WTC11 (cell line): ENCODE measurements around the gene FANCD2. TPM values are rescaled to one million over a fixed set of nuclear protein-coding genes. Genes with fewer than 3 reads are reported as not detected.
"Not testable (repeated sequence)": the region's sequence is repeated elsewhere in the genome, so short reads cannot be mapped to it uniquely, and the experiment has no call there.

Experiments
- ATAC-seq: fragments of 200-7000 bp; cut with Tn5 transposase; 2 replicates; pipeline ENCODE4 v1.10.0; 2021; ENCODE audit warnings: mild to moderate bottlenecking, moderate library complexity
- CTCF ChIA-PET: fragments of 300-600 bp; sonication (Branson Sonifier 250); formaldehyde crosslinking; loops from one replicate; lab custom pipeline; 2021; ENCODE audit warnings: antibody characterized with exemption; lab: Charles Lee
- POLR2A ChIA-PET: fragments of 350-600 bp; sonication (Branson Sonifier 250); formaldehyde crosslinking; loops from one replicate; lab custom pipeline; 2021; ENCODE audit warnings: antibody characterized with exemption; lab: Charles Lee
- DNase-seq: peaks from one replicate; pipeline ENCODE4 v3.0.0; 2021; ENCODE audit warnings: low spot score
- H3K27ac Mint-ChIP-seq: 2 replicates; pipeline ENCODE4 v1.8.0; 2021; ENCODE audit warnings: mixed read lengths
- H3K27me3 Mint-ChIP-seq: 2 replicates; pipeline ENCODE4 v1.8.0; 2021; ENCODE audit warnings: low read depth, mild to moderate bottlenecking, moderate library complexity, mixed read lengths
- H3K36me3 Mint-ChIP-seq: 2 replicates; pipeline ENCODE4 v1.8.0; 2021; ENCODE audit warnings: mixed read lengths
- H3K4me1 Mint-ChIP-seq: 2 replicates; pipeline ENCODE4 v1.8.0; 2022; ENCODE audit warnings: mixed read lengths
- H3K4me3 Mint-ChIP-seq: 2 replicates; pipeline ENCODE4 v1.8.0; 2021; ENCODE audit warnings: mild to moderate bottlenecking, moderate library complexity, mixed read lengths
- H3K9me3 Mint-ChIP-seq: 2 replicates; pipeline ENCODE4 v1.8.0; 2021; ENCODE audit warnings: mixed read lengths
- ATF3 ChIP-seq: sonication (generic); formaldehyde crosslinking; conservative IDR thresholded peaks from 2 replicates; pipeline ENCODE4 v1.8.1; 2022; ENCODE audit warnings: mild to moderate bottlenecking, missing genetic modification reagents
- ATF6 ChIP-seq: sonication (generic); formaldehyde crosslinking; IDR thresholded peaks from 2 replicates; pipeline ENCODE4 v1.8.1; 2023; ENCODE audit warnings: mild to moderate bottlenecking, missing genetic modification reagents
- E2F4 ChIP-seq: sonication (generic); formaldehyde crosslinking; IDR thresholded peaks from 2 replicates; pipeline ENCODE4 v1.8.1; 2022; ENCODE audit warnings: low read depth, mild to moderate bottlenecking, moderate library complexity, missing genetic modification reagents, borderline replicate concordance
- ELF4 ChIP-seq: sonication (generic); formaldehyde crosslinking; IDR thresholded peaks from 2 replicates; pipeline ENCODE4 v1.8.1; 2022; ENCODE audit warnings: low read depth, mild to moderate bottlenecking, moderate library complexity, missing genetic modification reagents
- ETV6 ChIP-seq: sonication (generic); formaldehyde crosslinking; IDR thresholded peaks from 2 replicates; pipeline ENCODE4 v1.8.1; 2022; ENCODE audit warnings: mild to moderate bottlenecking, missing genetic modification reagents
- FOXJ3 ChIP-seq: sonication (generic); formaldehyde crosslinking; IDR thresholded peaks from 2 replicates; pipeline ENCODE4 v1.9.0; 2021; ENCODE audit warnings: missing genetic modification reagents, mild to moderate bottlenecking, borderline replicate concordance
- GABPB1 ChIP-seq: sonication (generic); formaldehyde crosslinking; IDR thresholded peaks from 2 replicates; pipeline ENCODE4 v1.8.1; 2023; ENCODE audit warnings: mild to moderate bottlenecking, missing genetic modification reagents
- IRF1 ChIP-seq: sonication (generic); formaldehyde crosslinking; IDR thresholded peaks from 2 replicates; pipeline ENCODE4 v1.8.0; 2023; ENCODE audit warnings: missing genetic modification reagents
- MYBL2 ChIP-seq: sonication (generic); formaldehyde crosslinking; IDR thresholded peaks from 2 replicates; pipeline ENCODE4 v1.8.1; 2023; ENCODE audit warnings: mild to moderate bottlenecking, moderate library complexity, missing genetic modification reagents
- NFE2L1 ChIP-seq: sonication (generic); formaldehyde crosslinking; IDR thresholded peaks from 2 replicates; pipeline ENCODE4 v1.8.1; 2023; ENCODE audit warnings: missing genetic modification reagents
- SMAD3 ChIP-seq: sonication (generic); formaldehyde crosslinking; IDR thresholded peaks from 2 replicates; pipeline ENCODE4 v1.8.0; 2022; ENCODE audit warnings: missing genetic modification reagents, mild to moderate bottlenecking, borderline replicate concordance
- TEAD4 ChIP-seq: sonication (generic); formaldehyde crosslinking; IDR thresholded peaks from 2 replicates; pipeline ENCODE4 v1.8.0; 2022; ENCODE audit warnings: mild to moderate bottlenecking, missing genetic modification reagents
- USF1 ChIP-seq: sonication (generic); formaldehyde crosslinking; IDR thresholded peaks from 2 replicates; pipeline ENCODE4 v1.8.0; 2022; ENCODE audit warnings: mild to moderate bottlenecking, missing genetic modification reagents
- USF2 ChIP-seq: sonication (generic); formaldehyde crosslinking; IDR thresholded peaks from 2 replicates; pipeline ENCODE4 v1.8.1; 2023; ENCODE audit warnings: mild to moderate bottlenecking, missing genetic modification reagents, moderate library complexity
- ZBTB21 ChIP-seq: sonication (generic); formaldehyde crosslinking; IDR thresholded peaks from 2 replicates; pipeline ENCODE4 v1.8.1; 2023; ENCODE audit warnings: mild to moderate bottlenecking, missing genetic modification reagents, borderline replicate concordance
- ZBTB43 ChIP-seq: sonication (generic); formaldehyde crosslinking; IDR thresholded peaks from 2 replicates; pipeline ENCODE4 v1.8.1; 2023; ENCODE audit warnings: mild to moderate bottlenecking, missing genetic modification reagents
- ZNF138 ChIP-seq: sonication (generic); formaldehyde crosslinking; conservative IDR thresholded peaks from 2 replicates; pipeline ENCODE4 v1.8.1; 2022; ENCODE audit warnings: mild to moderate bottlenecking, moderate library complexity, missing genetic modification reagents
- ZNF219 ChIP-seq: sonication (generic); formaldehyde crosslinking; IDR thresholded peaks from 2 replicates; pipeline ENCODE4 v1.8.0; 2023; ENCODE audit warnings: missing genetic modification reagents, mild to moderate bottlenecking, borderline replicate concordance
- ZNF425 ChIP-seq: fragments of 250-450 bp; sonication (Bioruptor Pico); conservative IDR thresholded peaks from 2 replicates; pipeline ENCODE4 v1.9.0; 2021; ENCODE audit warnings: mild to moderate bottlenecking
- ZNF512 ChIP-seq: sonication (generic); formaldehyde crosslinking; IDR thresholded peaks from 2 replicates; pipeline ENCODE4 v1.8.1; 2022; ENCODE audit warnings: missing genetic modification reagents, borderline replicate concordance
- total RNA-seq: library from RNA; stranded (reverse); gene quantifications from 3 replicates; pipeline ENCODE4 v1.2.3, GENCODE V29; 2021

FANCD2 gene
- total RNA-seq, 1 experiment from 2014 or later: 69.6 TPM

GRCh38 chr3:10017636-10018292 lies 8.5 kb upstream of the FANCD2 start:
- Mint-ChIP-seq H3K9me3 (no peaks in the 10 kb centered on the region), H3K27me3 (peaks cover 4% of the 10 kb centered on the region), H3K4me3 (no peak overlapping the region), H3K36me3 (peaks cover 9% of the 10 kb centered on the region), H3K4me1 (no peaks in the 10 kb centered on the region), H3K27ac (no peak overlapping the region)
- ChIA-PET CTCF (no interaction called here), POLR2A (no interaction called here)
- DNase-seq (no peak), ATAC-seq (no peak)
- TF ChIP-seq ELF4 (CRISPR knock-in tag) (no peak), ZNF138 (CRISPR knock-in tag) (no peak), FOXJ3 (CRISPR knock-in tag) (no peak), ZNF219 (CRISPR knock-in tag) (no peak), MYBL2 (CRISPR knock-in tag) (no peak), GABPB1 (CRISPR knock-in tag) (no peak), ZNF512 (no peak), NFE2L1 (no peak), ATF3 (CRISPR knock-in tag) (no peak), ETV6 (no peak), ZBTB43 (no peak), USF1 (no peak), ZBTB21 (no peak), TEAD4 (CRISPR knock-in tag) (no peak), SMAD3 (CRISPR knock-in tag) (no peak), E2F4 (no peak), IRF1 (CRISPR knock-in tag) (no peak)

- CTCF ChIA-PET, ATAC-seq, H3K4me3 Mint-ChIP-seq, H3K4me1 Mint-ChIP-seq, H3K27me3 Mint-ChIP-seq, DNase-seq, H3K9me3 Mint-ChIP-seq, POLR2A ChIA-PET, H3K27ac Mint-ChIP-seq: not testable (repeated sequence)
- peaks cover 16% of the 10 kb centered on the region for H3K36me3 Mint-ChIP-seq
These were observed 7.4 kb upstream of the FANCD2 start for GRCh38 chr3:10018806-10019205.

- Mint-ChIP-seq H3K4me1 (no peaks in the 10 kb centered on the region), H3K27ac (no peak overlapping the region), H3K9me3 (no peaks in the 10 kb centered on the region), H3K36me3 (peaks cover 16% of the 10 kb centered on the region), H3K4me3 (no peak overlapping the region), H3K27me3 (no peaks in the 10 kb centered on the region; the same call in 1 of the 2 replicates)
- ChIA-PET POLR2A (no interaction called here), CTCF (no interaction called here)
- DNase-seq (no peak), ATAC-seq (no peak)
- TF ChIP-seq USF2 (CRISPR knock-in tag) (no peak), ATF6 (CRISPR knock-in tag) (no peak), ZNF425 (CRISPR knock-in tag) (no peak), SMAD3 (CRISPR knock-in tag) (no peak)
These were observed 6.9 kb upstream of the FANCD2 start for GRCh38 chr3:10019326-10019725.
